ENCODE data around the gene MGLL. TPM values are rescaled to one million over a fixed set of nuclear protein-coding genes. Genes with fewer than 3 reads are reported as not detected.

The MGLL gene
- total RNA-seq, 1 experiment from 2014 or later: 42.4 TPM

GRCh38 chr3:127803619-127804018, 18.7 kb downstream of the MGLL start:
- no peak for DNase-seq
- no peaks in the 10 kb centered on the region for H3K27me3 Mint-ChIP-seq (ENCODE audit: unreplicated experiment)
- no peak overlapping the region for H3K4me3 Mint-ChIP-seq (ENCODE audit: low read depth, unreplicated experiment)
- peaks cover 43% of the 10 kb centered on the region for H3K4me1 Mint-ChIP-seq (ENCODE audit: low read depth, unreplicated experiment)
- intact Hi-C loops (cut with micrococcal nuclease; ENCODE audit: unreplicated experiment): no loop called here
- CTCF ChIA-PET: interaction anchor here (0.9 to 1.0 kb wide), 2 partner anchors 11 to 12 kb away, joined by 3 to 7 read pairs; no protein-coding TSS in a partner anchor
- H3K36me3 Mint-ChIP-seq (ENCODE audit: insufficient read depth, unreplicated experiment): no peaks in the 10 kb centered on the region
- BruUV-seq (replicated peaks): no TSS peak
- peaks cover 2% of the 10 kb centered on the region for H3K9me3 Mint-ChIP-seq (ENCODE audit: low read depth, unreplicated experiment)
- H3K27ac Mint-ChIP-seq (ENCODE audit: unreplicated experiment): peak overlapping the region; percentile 24
- TF ChIP-seq, protein P1, sequence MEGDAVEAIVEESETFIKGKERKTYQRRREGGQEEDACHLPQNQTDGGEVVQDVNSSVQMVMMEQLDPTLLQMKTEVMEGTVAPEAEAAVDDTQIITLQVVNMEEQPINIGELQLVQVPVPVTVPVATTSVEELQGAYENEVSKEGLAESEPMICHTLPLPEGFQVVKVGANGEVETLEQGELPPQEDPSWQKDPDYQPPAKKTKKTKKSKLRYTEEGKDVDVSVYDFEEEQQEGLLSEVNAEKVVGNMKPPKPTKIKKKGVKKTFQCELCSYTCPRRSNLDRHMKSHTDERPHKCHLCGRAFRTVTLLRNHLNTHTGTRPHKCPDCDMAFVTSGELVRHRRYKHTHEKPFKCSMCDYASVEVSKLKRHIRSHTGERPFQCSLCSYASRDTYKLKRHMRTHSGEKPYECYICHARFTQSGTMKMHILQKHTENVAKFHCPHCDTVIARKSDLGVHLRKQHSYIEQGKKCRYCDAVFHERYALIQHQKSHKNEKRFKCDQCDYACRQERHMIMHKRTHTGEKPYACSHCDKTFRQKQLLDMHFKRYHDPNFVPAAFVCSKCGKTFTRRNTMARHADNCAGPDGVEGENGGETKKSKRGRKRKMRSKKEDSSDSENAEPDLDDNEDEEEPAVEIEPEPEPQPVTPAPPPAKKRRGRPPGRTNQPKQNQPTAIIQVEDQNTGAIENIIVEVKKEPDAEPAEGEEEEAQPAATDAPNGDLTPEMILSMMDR (IDR thresholded peaks at IDR 0.05; ENCODE audit: unreplicated experiment): no peak

- peaks cover 48% of the 10 kb centered on the region for H3K4me1 Mint-ChIP-seq (ENCODE audit: low read depth, unreplicated experiment)
- BruUV-seq (replicated peaks): no TSS peak
- CTCF ChIA-PET: interaction anchor here (1.0 kb wide), 1 partner anchor 11 kb away, joined by 7 read pairs; no protein-coding TSS in a partner anchor
- no peaks in the 10 kb centered on the region for H3K36me3 Mint-ChIP-seq (ENCODE audit: insufficient read depth, unreplicated experiment)
- H3K9me3 Mint-ChIP-seq (ENCODE audit: low read depth, unreplicated experiment): peaks cover 2% of the 10 kb centered on the region
- TF ChIP-seq, protein P1 (IDR thresholded peaks at IDR 0.05; ENCODE audit: unreplicated experiment): no peak
- no peaks in the 10 kb centered on the region for H3K27me3 Mint-ChIP-seq (ENCODE audit: unreplicated experiment)
- H3K4me3 Mint-ChIP-seq (ENCODE audit: low read depth, unreplicated experiment): no peak overlapping the region
- no peak for DNase-seq
- H3K27ac Mint-ChIP-seq (ENCODE audit: unreplicated experiment): no peak overlapping the region
- intact Hi-C loops (cut with micrococcal nuclease; ENCODE audit: unreplicated experiment): no loop called here
Measured at GRCh38 chr3:127802606-127803005, 19.7 kb downstream of the MGLL start.

DNA sequence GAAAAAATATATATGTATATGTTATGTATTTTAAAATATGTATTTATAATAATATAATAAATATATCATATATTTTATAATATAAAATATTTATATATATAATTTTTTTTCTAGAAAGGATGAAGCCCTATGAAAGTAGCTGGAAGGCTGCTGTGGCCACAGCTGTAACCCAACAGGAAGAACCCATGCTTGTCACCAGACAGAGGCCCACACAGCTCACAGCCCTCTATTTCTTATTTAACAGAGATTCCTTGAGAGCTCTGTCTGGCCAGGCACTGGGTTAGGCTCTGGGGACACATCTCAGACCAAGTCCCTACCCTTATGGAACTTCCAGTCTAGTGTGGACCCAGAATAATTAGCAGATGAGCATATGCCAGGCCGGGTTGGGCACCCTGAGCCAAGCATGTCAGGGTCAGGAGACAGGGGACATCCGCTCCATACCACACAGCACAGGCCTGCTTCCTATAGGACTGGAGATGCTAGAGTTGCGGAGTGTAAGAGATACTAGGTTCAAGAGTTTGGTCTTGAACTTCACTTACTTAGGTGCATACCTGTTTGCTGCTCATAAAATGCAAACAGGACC, 20.5 kb downstream of the MGLL start:
- no peak for DNase-seq
- H3K36me3 Mint-ChIP-seq (ENCODE audit: insufficient read depth, unreplicated experiment): no peaks in the 10 kb centered on the region
- H3K9me3 Mint-ChIP-seq (ENCODE audit: low read depth, unreplicated experiment): peaks cover 2% of the 10 kb centered on the region
- CTCF ChIA-PET: interaction anchor here (0.6 kb wide), 1 partner anchor 1327 kb away, joined by 3 read pairs; no protein-coding TSS in a partner anchor
- H3K27me3 Mint-ChIP-seq (ENCODE audit: unreplicated experiment): no peaks in the 10 kb centered on the region
- peaks cover 48% of the 10 kb centered on the region for H3K4me1 Mint-ChIP-seq (ENCODE audit: low read depth, unreplicated experiment)
- H3K4me3 Mint-ChIP-seq (ENCODE audit: low read depth, unreplicated experiment): no peak overlapping the region
- no peak overlapping the region for H3K27ac Mint-ChIP-seq (ENCODE audit: unreplicated experiment)
- no TSS peak for BruUV-seq (replicated peaks)
- intact Hi-C loops (cut with micrococcal nuclease; ENCODE audit: unreplicated experiment): no loop called here
- TF ChIP-seq, protein P1 (IDR thresholded peaks at IDR 0.05; ENCODE audit: unreplicated experiment): no peak

GRCh38 chr3:127800508-127800907, 21.8 kb downstream of the MGLL start:
- CTCF ChIA-PET: interaction anchor here (0.5 kb wide), 1 partner anchor 54 kb away, joined by 5 read pairs; no protein-coding TSS in a partner anchor
- Mint-ChIP-seq H3K4me3 (ENCODE audit: low read depth, unreplicated experiment) (no peak overlapping the region), H3K4me1 (ENCODE audit: low read depth, unreplicated experiment) (peaks cover 48% of the 10 kb centered on the region), H3K9me3 (ENCODE audit: low read depth, unreplicated experiment) (peaks cover 2% of the 10 kb centered on the region), H3K27me3 (ENCODE audit: unreplicated experiment) (no peaks in the 10 kb centered on the region), H3K36me3 (ENCODE audit: insufficient read depth, unreplicated experiment) (no peaks in the 10 kb centered on the region), H3K27ac (ENCODE audit: unreplicated experiment) (no peak overlapping the region)
- TF ChIP-seq, protein P1 (IDR thresholded peaks at IDR 0.05; ENCODE audit: unreplicated experiment): no peak
- no TSS peak for BruUV-seq (replicated peaks)
- no peak for DNase-seq
- intact Hi-C loops (cut with micrococcal nuclease; ENCODE audit: unreplicated experiment): no loop called here
